OCI-LY3 (cell line): ENCODE results near the gene GIT2.

Source experiments
- H2AFZ ChIP-seq: fragments of 200-600, 300-600 bp; shearing (Covaris generic); 2 replicates; pipeline ENCODE4 v1.6.0; 2014; ENCODE audit warnings: antibody characterized with exemption, low read depth, low read length
- H3K27ac ChIP-seq: fragments of 200-600, 300-600 bp; sonication (generic); 2 replicates; pipeline ENCODE4 v1.5.1; 2014; ENCODE audit warnings: mild to moderate bottlenecking, low read length, moderate library complexity, mixed read lengths
- H3K27me3 ChIP-seq: fragments of 200-600, 300-600 bp; sonication (generic); 2 replicates; pipeline ENCODE4 v1.6.1; 2014; ENCODE audit warnings: low read depth, low read length, mixed read lengths
- H3K36me3 ChIP-seq: fragments of 200-600, 300-600 bp; sonication (generic); replicated peaks from 2 replicates; pipeline ENCODE3; 2014; ENCODE audit warnings: low read depth, low read length, mixed read lengths
- H3K4me1 ChIP-seq: fragments of 300-600, 200-600 bp; sonication (generic); 2 replicates; pipeline ENCODE4 v1.6.1; 2014; ENCODE audit warnings: low read length, mixed read lengths
- H3K4me2 ChIP-seq: fragments of 200-600, 300-600 bp; sonication (generic); 2 replicates; pipeline ENCODE4 v1.6.1; 2014; ENCODE audit warnings: low read length, mixed read lengths
- H3K4me3 ChIP-seq: fragments of 300-600, 200-600 bp; sonication (generic); 2 replicates; pipeline ENCODE4 v1.5.1; 2014; ENCODE audit warnings: antibody characterized with exemption, mild to moderate bottlenecking, low read length, moderate library complexity
- H3K79me2 ChIP-seq: fragments of 300-600, 200-600 bp; shearing (Covaris generic); 2 replicates; pipeline ENCODE4 v1.6.1; 2014; ENCODE audit warnings: mild to moderate bottlenecking, low read length, mixed read lengths
- H3K9ac ChIP-seq: fragments of 300-600, 200-600 bp; shearing (Covaris generic); 2 replicates; pipeline ENCODE4 v1.6.0; 2014; ENCODE audit warnings: mild to moderate bottlenecking, low read length, moderate library complexity
- H3K9me3 ChIP-seq: fragments of 200-600, 300-600 bp; shearing (Covaris generic); 2 replicates; pipeline ENCODE4 v1.6.1; 2014; ENCODE audit warnings: low read length, mixed read lengths; ENCODE audit not compliant: insufficient read depth
- H4K20me1 ChIP-seq: fragments of 200-600, 300-600 bp; sonication (generic); 2 replicates; pipeline ENCODE4 v1.6.1; 2016; ENCODE audit warnings: low read length, mixed read lengths; ENCODE audit not compliant: insufficient read depth
- EZH2phosphoT487 ChIP-seq: fragments of 200-600 bp; shearing (Covaris generic); IDR thresholded peaks from 2 replicates; pipeline ENCODE4 v1.6.1; 2018; ENCODE audit warnings: antibody characterized with exemption, mixed run types, low read depth
- TF ChIP-seq, protein P1 (sequence below): fragments of 200-600, 300-600 bp; sonication (generic); IDR thresholded peaks from 2 replicates; pipeline ENCODE4 v1.5.1; 2014; ENCODE audit warnings: antibody characterized with exemption, low read length, low read depth

Gene GIT2

DNA sequence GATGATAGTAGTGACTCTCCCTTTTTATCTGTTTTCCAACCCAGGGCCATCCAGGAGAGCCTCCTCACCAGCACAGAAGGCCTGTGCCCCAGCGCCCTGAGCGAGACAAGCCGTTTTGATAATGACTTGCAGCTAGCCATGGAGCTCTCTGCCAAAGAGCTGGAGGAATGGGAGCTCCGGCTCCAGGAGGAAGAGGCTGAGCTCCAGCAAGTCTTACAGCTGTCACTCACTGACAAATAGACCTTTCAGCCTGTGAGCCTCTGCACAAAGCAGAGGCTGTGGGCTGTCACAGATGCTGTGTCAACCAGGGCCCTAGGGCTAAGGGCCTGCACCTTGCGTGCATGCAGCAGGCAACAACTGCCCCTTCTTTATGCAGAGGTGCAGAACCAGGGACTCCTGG, 41.1 kb upstream of the GIT2 start:
- TF ChIP-seq EZH2phosphoT487: no peak
- TF ChIP-seq, protein P1, sequence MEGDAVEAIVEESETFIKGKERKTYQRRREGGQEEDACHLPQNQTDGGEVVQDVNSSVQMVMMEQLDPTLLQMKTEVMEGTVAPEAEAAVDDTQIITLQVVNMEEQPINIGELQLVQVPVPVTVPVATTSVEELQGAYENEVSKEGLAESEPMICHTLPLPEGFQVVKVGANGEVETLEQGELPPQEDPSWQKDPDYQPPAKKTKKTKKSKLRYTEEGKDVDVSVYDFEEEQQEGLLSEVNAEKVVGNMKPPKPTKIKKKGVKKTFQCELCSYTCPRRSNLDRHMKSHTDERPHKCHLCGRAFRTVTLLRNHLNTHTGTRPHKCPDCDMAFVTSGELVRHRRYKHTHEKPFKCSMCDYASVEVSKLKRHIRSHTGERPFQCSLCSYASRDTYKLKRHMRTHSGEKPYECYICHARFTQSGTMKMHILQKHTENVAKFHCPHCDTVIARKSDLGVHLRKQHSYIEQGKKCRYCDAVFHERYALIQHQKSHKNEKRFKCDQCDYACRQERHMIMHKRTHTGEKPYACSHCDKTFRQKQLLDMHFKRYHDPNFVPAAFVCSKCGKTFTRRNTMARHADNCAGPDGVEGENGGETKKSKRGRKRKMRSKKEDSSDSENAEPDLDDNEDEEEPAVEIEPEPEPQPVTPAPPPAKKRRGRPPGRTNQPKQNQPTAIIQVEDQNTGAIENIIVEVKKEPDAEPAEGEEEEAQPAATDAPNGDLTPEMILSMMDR: no peak
- Histone ChIP-seq H3K27ac (no peak overlapping the region), H3K27me3 (no peaks in the 10 kb centered on the region), H3K4me1 (peaks cover 6% of the 10 kb centered on the region; the same call in 1 of the 2 replicates), H4K20me1 (peaks cover 14% of the 10 kb centered on the region), H3K4me3 (no peak overlapping the region), H3K36me3 (peaks cover 81% of the 10 kb centered on the region), H3K9me3 (no peaks in the 10 kb centered on the region), H2AFZ (no peak overlapping the region), H3K4me2 (no peak overlapping the region), H3K9ac (no peak overlapping the region), H3K79me2 (peaks cover 36% of the 10 kb centered on the region)

DNA sequence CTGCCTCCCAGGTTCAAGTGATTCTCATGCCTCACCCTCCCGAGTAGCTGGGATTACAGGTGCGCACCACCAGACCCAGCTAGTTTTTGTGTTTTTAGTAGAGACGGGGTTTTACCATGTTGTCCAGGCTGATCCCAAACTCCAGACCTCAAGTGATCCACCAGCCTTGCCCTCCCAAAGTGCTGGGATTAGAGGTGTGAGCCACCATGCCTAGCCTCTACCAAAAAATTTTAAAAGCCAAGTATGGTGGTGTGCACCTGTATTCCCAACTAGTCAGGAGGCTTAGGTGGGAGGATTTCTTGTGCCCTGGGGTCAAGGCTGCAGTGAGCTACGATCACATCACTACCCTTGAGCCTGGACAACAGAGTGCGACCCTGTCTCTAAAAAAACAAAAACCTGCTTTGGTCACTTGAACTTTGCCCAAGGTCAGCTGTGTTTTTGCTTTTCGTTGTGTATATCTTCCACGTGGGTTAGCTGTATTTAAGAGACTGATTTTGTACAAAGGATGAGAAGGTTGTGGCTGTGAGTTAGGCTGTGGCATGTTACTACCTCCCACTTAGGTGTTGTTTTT, 39.5 kb upstream of the GIT2 start:
- TF ChIP-seq, protein P1: no peak
- TF ChIP-seq EZH2phosphoT487: no peak
- H3K4me2 ChIP-seq: no peak overlapping the region
- H4K20me1 ChIP-seq: peaks cover 14% of the 10 kb centered on the region
- H2AFZ ChIP-seq: no peak overlapping the region
- H3K36me3 ChIP-seq: peaks cover 80% of the 10 kb centered on the region
- H3K9ac ChIP-seq: no peak overlapping the region
- H3K4me1 ChIP-seq: peaks cover 6% of the 10 kb centered on the region; the same call in 1 of the 2 replicates
- H3K27ac ChIP-seq: no peak overlapping the region
- peaks cover 27% of the 10 kb centered on the region for H3K79me2 ChIP-seq
- no peak overlapping the region for H3K4me3 ChIP-seq
- no peaks in the 10 kb centered on the region for H3K9me3 ChIP-seq
- H3K27me3 ChIP-seq: no peaks in the 10 kb centered on the region

DNA sequence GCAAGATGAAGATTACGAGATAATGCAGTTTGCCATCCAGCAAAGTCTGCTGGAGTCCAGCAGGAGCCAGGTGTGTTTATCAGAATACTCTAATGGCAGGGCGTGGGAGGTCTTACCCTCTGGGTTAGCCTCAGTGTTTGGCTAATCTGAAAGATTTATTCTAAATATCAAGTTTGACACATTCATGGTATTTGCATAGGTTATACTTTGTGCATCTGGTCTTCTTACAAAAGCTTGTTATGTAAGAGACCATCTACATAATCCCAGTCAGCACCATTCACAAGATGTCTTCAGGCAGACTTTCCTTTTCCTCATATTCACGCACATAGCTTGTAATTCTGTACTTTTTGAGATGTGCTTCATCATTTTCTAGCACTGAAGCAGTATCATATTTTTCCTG, 37.7 kb upstream of the GIT2 start:
- no peak overlapping the region for H3K4me3 ChIP-seq
- H3K4me1 ChIP-seq: peaks cover 6% of the 10 kb centered on the region; the same call in 1 of the 2 replicates
- H3K27ac ChIP-seq: no peak overlapping the region
- no peak for TF ChIP-seq EZH2phosphoT487
- TF ChIP-seq, protein P1: no peak
- peaks cover 78% of the 10 kb centered on the region for H3K36me3 ChIP-seq
- no peak overlapping the region for H2AFZ ChIP-seq
- no peak overlapping the region for H3K9ac ChIP-seq
- no peaks in the 10 kb centered on the region for H3K27me3 ChIP-seq
- peaks cover 31% of the 10 kb centered on the region for H3K79me2 ChIP-seq
- H4K20me1 ChIP-seq: peaks cover 14% of the 10 kb centered on the region
- H3K4me2 ChIP-seq: no peak overlapping the region
- H3K9me3 ChIP-seq: no peaks in the 10 kb centered on the region

DNA sequence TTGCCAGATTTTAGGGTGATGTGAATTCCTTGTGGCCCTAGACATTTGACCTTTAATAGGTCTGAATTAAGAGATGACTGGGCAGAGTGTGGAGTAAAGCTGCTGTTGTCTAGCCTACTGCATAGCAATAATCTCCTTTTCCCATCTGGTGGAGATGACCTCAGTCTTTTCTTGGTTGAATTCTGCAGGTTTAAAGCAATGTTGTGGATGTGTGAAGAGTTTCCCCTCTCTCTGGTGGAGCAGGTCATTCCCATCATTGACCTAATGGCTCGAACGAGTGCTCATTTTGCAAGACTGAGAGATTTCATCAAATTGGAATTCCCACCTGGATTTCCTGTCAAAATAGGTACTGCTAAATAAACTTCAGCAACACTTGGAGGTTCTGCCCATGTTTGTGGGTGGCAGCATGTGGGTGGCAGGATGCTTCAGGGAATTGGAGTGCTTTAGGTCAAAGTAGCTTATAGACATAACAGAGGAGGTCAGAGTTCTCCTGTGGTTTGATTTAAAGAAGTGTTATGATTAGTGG, 33.2 kb upstream of the GIT2 start:
- peaks cover 14% of the 10 kb centered on the region for H3K4me1 ChIP-seq
- no peak overlapping the region for H2AFZ ChIP-seq
- H3K4me3 ChIP-seq: no peak overlapping the region
- H3K27me3 ChIP-seq: no peaks in the 10 kb centered on the region
- H3K79me2 ChIP-seq: peaks cover 26% of the 10 kb centered on the region; the same call in 1 of the 2 replicates
- no peaks in the 10 kb centered on the region for H3K9me3 ChIP-seq
- no peak overlapping the region for H3K9ac ChIP-seq
- H4K20me1 ChIP-seq: peaks cover 11% of the 10 kb centered on the region
- TF ChIP-seq, protein P1: no peak
- TF ChIP-seq EZH2phosphoT487: no peak
- peaks cover 67% of the 10 kb centered on the region for H3K36me3 ChIP-seq
- no peak overlapping the region for H3K4me2 ChIP-seq
- H3K27ac ChIP-seq: no peak overlapping the region
